Measurements from ENCODE around the gene TMEM255B. TPM values are rescaled to one million over a fixed set of nuclear protein-coding genes. Genes with fewer than 3 reads are reported as not detected.

Gene TMEM255B
- total and polyA plus RNA-seq, 2 of the 4 experiments (the other 2 are of a cell fraction): 0.36 to 0.94 TPM

DNA sequence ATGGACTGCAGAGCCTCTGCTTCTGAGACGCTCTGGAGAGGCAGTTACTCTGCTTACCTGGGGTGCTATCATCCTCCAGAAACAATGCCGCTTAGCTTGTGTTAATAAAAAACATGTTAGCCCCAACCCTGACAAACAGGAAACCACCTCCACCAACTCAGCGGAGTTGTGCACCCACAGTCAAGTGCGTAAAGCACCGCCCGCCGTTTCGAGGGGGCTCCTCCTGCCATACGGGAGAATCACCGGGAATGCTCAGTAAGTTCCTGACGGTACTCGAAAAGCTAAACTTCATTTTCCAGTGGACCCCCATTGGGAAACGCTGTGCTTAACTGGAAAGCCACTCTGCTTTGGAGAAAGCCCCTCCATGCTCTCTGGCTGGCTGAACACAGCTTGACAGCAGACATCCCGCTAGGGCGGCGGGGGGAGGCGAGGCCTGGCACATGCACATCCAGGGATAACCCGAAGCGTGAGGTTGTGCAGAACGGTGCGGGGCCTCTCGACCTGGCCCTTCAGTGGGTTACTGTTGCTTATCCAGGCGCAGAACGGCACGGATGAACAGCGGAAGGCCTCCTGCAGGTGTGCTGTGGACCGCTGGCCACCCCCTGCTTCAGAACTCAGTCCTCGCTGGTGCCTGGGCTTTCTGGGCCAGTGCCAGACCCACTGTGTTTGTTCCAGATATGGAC is 87.8 kb downstream of the TMEM255B start:
- no peak overlapping the region for H2BK120ac ChIP-seq (ENCODE audit: low read depth, low read length)
- no peak overlapping the region for H3K4me3 ChIP-seq (ENCODE audit: insufficient read depth, low read depth, low read length)
- no peak overlapping the region for H4K5ac ChIP-seq (ENCODE audit: low read depth, low read length)
- H3K23ac ChIP-seq (ENCODE audit: low read depth, low read length): no peak overlapping the region
- H3K18ac ChIP-seq (ENCODE audit: low read depth, low read length): no peak overlapping the region
- peaks cover 51 to 98% of the 10 kb centered on the region in 2 experiments for H3K79me1 ChIP-seq (ENCODE audit: low read depth in 1 of 2, low read length in 2 of 2)
- dilution Hi-C loops (cut with HindIII; ENCODE audit: low sequenced_read_pairs, unreplicated experiment): no loop called here
- peaks cover 24% of the 10 kb centered on the region for H3K4me1 ChIP-seq (ENCODE audit: control insufficient read depth, insufficient read depth, low read length)
- intact Hi-C loops (cut with micrococcal nuclease): no loop called here
- H3K9me3 ChIP-seq (ENCODE audit: control insufficient read depth, insufficient read depth, low read length): no peaks in the 10 kb centered on the region
- H3K14ac ChIP-seq (replicated peaks; ENCODE audit: low read depth, low read length): no peak overlapping the region
- H4K8ac ChIP-seq (ENCODE audit: low read depth in 2 of 2, low read length in 2 of 2): peak overlapping the region in 1 of 2 experiments; percentile 9; a peak in 1 of 4 replicates
- in situ Hi-C loops (cut with MboI; ENCODE audit: low sequenced_read_pairs): no loop called here
- H4K91ac ChIP-seq (ENCODE audit: insufficient read depth, low read depth, low read length): no peak overlapping the region
- no peak overlapping the region for H3K9ac ChIP-seq (ENCODE audit: low read depth, low read length)
- H3K4me2 ChIP-seq (ENCODE audit: low read depth, low read length): no peak overlapping the region
- H3K56ac ChIP-seq (ENCODE audit: extremely low read depth, insufficient read depth, low read length): no peak overlapping the region
- BruUV-seq (replicated peaks): no TSS peak
- ATAC-seq (ENCODE audit: low read depth) (no peak), DNase-seq (no peak)
- no peak overlapping the region for H2BK5ac ChIP-seq (ENCODE audit: low read depth, low read length, poor library complexity, severe bottlenecking)
- H4K20me1 ChIP-seq (ENCODE audit: insufficient read depth, low read length): peaks cover 97% of the 10 kb centered on the region
- peaks cover 46% of the 10 kb centered on the region for H3K9me1 ChIP-seq (ENCODE audit: insufficient read depth, low read length)
- H3K4ac ChIP-seq (ENCODE audit: low read depth, low read length): no peak overlapping the region
- POLR2A ChIA-PET (ENCODE audit: unreplicated experiment): no interaction called here
- H3K36me3 ChIP-seq (ENCODE audit: control insufficient read depth, insufficient read depth, low read length): peaks cover 59% of the 10 kb centered on the region
- H2AK5ac ChIP-seq (ENCODE audit: low read depth, low read length): no peak overlapping the region
- H2BK15ac ChIP-seq (ENCODE audit: low read depth, low read length): no peak overlapping the region
- no peak overlapping the region for H3K27ac ChIP-seq (ENCODE audit: insufficient read depth, low read length)
- H2AK9ac ChIP-seq (replicated peaks; ENCODE audit: low read depth, low read length, poor library complexity): peak overlapping the region; percentile 6
- TF ChIP-seq ELK1 (IDR thresholded peaks at IDR 0.05; ENCODE audit: borderline replicate concordance, low read depth, low read length): no peak
- no peak for TF ChIP-seq POLR2A (IDR thresholded peaks at IDR 0.05; ENCODE audit: low read depth, low read length)
- TF ChIP-seq, protein P1, sequence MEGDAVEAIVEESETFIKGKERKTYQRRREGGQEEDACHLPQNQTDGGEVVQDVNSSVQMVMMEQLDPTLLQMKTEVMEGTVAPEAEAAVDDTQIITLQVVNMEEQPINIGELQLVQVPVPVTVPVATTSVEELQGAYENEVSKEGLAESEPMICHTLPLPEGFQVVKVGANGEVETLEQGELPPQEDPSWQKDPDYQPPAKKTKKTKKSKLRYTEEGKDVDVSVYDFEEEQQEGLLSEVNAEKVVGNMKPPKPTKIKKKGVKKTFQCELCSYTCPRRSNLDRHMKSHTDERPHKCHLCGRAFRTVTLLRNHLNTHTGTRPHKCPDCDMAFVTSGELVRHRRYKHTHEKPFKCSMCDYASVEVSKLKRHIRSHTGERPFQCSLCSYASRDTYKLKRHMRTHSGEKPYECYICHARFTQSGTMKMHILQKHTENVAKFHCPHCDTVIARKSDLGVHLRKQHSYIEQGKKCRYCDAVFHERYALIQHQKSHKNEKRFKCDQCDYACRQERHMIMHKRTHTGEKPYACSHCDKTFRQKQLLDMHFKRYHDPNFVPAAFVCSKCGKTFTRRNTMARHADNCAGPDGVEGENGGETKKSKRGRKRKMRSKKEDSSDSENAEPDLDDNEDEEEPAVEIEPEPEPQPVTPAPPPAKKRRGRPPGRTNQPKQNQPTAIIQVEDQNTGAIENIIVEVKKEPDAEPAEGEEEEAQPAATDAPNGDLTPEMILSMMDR (conservative IDR thresholded peaks at IDR 0.05; ENCODE audit: low read depth, low read length): no peak
- no peak for TF ChIP-seq SMC3 (IDR thresholded peaks at IDR 0.05; ENCODE audit: low read depth, low read length)
- no peak for TF ChIP-seq RFX5 (IDR thresholded peaks at IDR 0.05; ENCODE audit: low read depth, low read length)
- no peaks in the 10 kb centered on the region for H3K27me3 ChIP-seq (ENCODE audit: control insufficient read depth, insufficient read depth, low read length)
- no peak overlapping the region for H2BK20ac ChIP-seq (ENCODE audit: low read depth, low read length)
- CTCF ChIA-PET: no interaction called here
- H2AFZ ChIP-seq (replicated peaks; ENCODE audit: low read length, poor library complexity): no peak overlapping the region
- WGBS, 2 experiments (ENCODE audit: extremely low coverage in 2 of 2, insufficient read length in 1 of 2): 92% methylated on average over 18 of the region's 28 CpGs; no CpG with 5 or more reads in 1 of the 2 experiments

All from IMR-90 (cell line).